ENCODE data around the gene FAM83D. TPM values are rescaled to one million over a fixed set of nuclear protein-coding genes. Genes with fewer than 3 reads are reported as not detected.

FAM83D gene
- total and polyA plus RNA-seq, 2 donors from 2014 or later, result 0.79 to 1.2 TPM

GRCh38 chr20:38907918-38908677, 18.1 kb upstream of the FAM83D start:
- DNase-seq, result no peak

GRCh38 chr20:38915355-38915754, 10.9 kb upstream of the FAM83D start:
- H3K4me3 ChIP-seq (ENCODE audit: low read length in 3 of 3), result no peak overlapping the region

More at GRCh38 chr20:38907918-38908677, 18.1 kb upstream of the FAM83D start:
- no peaks in the 10 kb centered on the region for H3K27me3 ChIP-seq (ENCODE audit: control insufficient read depth, insufficient read depth, low read length)
- peaks cover 0 to 30% (median 11%) of the 10 kb centered on the region in 3 donors for H3K36me3 ChIP-seq (ENCODE audit: control insufficient read depth in 2 of 3, insufficient read depth in 3 of 3, low read length in 3 of 3)
- no peak overlapping the region for H3K27ac ChIP-seq (ENCODE audit: low read depth in 2 of 2, low read length in 2 of 2)
- FAIRE-seq, result no peak
- no peaks in the 10 kb centered on the region for H3K4me1 ChIP-seq (ENCODE audit: control insufficient read depth in 2 of 3, insufficient read depth in 2 of 3, low read depth in 1 of 3, low read length in 3 of 3)
- intact Hi-C loops (cut with DNase I), result no loop called here
- no peak overlapping the region for H3K9ac ChIP-seq (ENCODE audit: low read length in 3 of 3)
- no peaks in the 10 kb centered on the region for H3K9me3 ChIP-seq (ENCODE audit: control insufficient read depth in 2 of 3, insufficient read depth in 1 of 3, low read length in 3 of 3)
- no peak overlapping the region for H3K4me3 ChIP-seq (ENCODE audit: low read length in 3 of 3)
- TF ChIP-seq CTCF (IDR thresholded peaks at IDR 0.05; ENCODE audit: borderline replicate concordance, extremely low read depth, insufficient read depth), result no peak

GRCh38 chr20:38917657-38918056, 8.6 kb upstream of the FAM83D start:
- Histone ChIP-seq H3K27ac (ENCODE audit: low read depth in 2 of 2, low read length in 2 of 2) (no peak overlapping the region), H3K36me3 (ENCODE audit: control insufficient read depth in 2 of 3, insufficient read depth in 3 of 3, low read length in 3 of 3) (peaks cover 0 to 17% (median 12%) of the 10 kb centered on the region in 3 donors), H3K9ac (ENCODE audit: low read length in 3 of 3) (no peak overlapping the region), H3K4me1 (ENCODE audit: control insufficient read depth in 2 of 3, insufficient read depth in 2 of 3, low read depth in 1 of 3, low read length in 3 of 3) (peaks cover 0 to 8% (median 0%) of the 10 kb centered on the region in 3 donors), H3K9me3 (ENCODE audit: control insufficient read depth in 2 of 3, insufficient read depth in 1 of 3, low read length in 3 of 3) (no peaks in the 10 kb centered on the region), H3K4me3 (ENCODE audit: low read length in 3 of 3) (no peak overlapping the region), H3K27me3 (ENCODE audit: control insufficient read depth, insufficient read depth, low read length) (no peaks in the 10 kb centered on the region)
- intact Hi-C loops (cut with DNase I), result no loop called here
- TF ChIP-seq CTCF (IDR thresholded peaks at IDR 0.05; ENCODE audit: borderline replicate concordance, extremely low read depth, insufficient read depth), result no peak
- no peak for DNase-seq
- no peak for FAIRE-seq

More at GRCh38 chr20:38915355-38915754, 10.9 kb upstream of the FAM83D start:
- Histone ChIP-seq H3K36me3 (ENCODE audit: control insufficient read depth in 2 of 3, insufficient read depth in 3 of 3, low read length in 3 of 3) (peaks cover 0 to 17% (median 8%) of the 10 kb centered on the region in 3 donors), H3K9ac (ENCODE audit: low read length in 3 of 3) (no peak overlapping the region), H3K27me3 (ENCODE audit: control insufficient read depth, insufficient read depth, low read length) (no peaks in the 10 kb centered on the region), H3K9me3 (ENCODE audit: control insufficient read depth in 2 of 3, insufficient read depth in 1 of 3, low read length in 3 of 3) (no peaks in the 10 kb centered on the region), H3K27ac (ENCODE audit: low read depth in 2 of 2, low read length in 2 of 2) (no peak overlapping the region), H3K4me1 (ENCODE audit: control insufficient read depth in 2 of 3, insufficient read depth in 2 of 3, low read depth in 1 of 3, low read length in 3 of 3) (peaks cover 0 to 8% (median 0%) of the 10 kb centered on the region in 3 donors)
- FAIRE-seq, result no peak
- TF ChIP-seq CTCF (IDR thresholded peaks at IDR 0.05; ENCODE audit: borderline replicate concordance, extremely low read depth, insufficient read depth), result no peak
- intact Hi-C loops (cut with DNase I), result no loop called here
- DNase-seq, result peak in 1 of 5 donors; percentile 23
